ENCODE data around the gene ISG20.
A peak's percentile ranks its signal among the peaks of the same experiment; 100 is the strongest.
"Not testable (repeated sequence)": the region's sequence is repeated elsewhere in the genome, so short reads cannot be mapped to it uniquely, and the experiment has no call there.

Gene ISG20

GRCh38 chr15:88619796-88620195 lies 19.0 kb upstream of the ISG20 start:
- no peak for DNase-seq

- peak; percentile 97 for DNase-seq
Observed at GRCh38 chr15:88620995-88621772, 17.6 kb upstream of the ISG20 start, which contains the start of gene AEN. Gene AEN (plus strand): TSS chr15:88621340. CDS start chr15:88626210, 4,870 bp downstream.

- peak; percentile 35 for DNase-seq
Observed at GRCh38 chr15:88621789-88622604, 16.8 kb upstream of the ISG20 start.

- DNase-seq: no peak
Observed at GRCh38 chr15:88622605-88622975, 16.2 kb upstream of the ISG20 start.

GRCh38 chr15:88623061-88623460 lies 15.8 kb upstream of the ISG20 start:
- DNase-seq: peak; percentile 69

GRCh38 chr15:88623632-88624031 lies 15.2 kb upstream of the ISG20 start:
- no peak for DNase-seq

GRCh38 chr15:88624156-88624970 lies 14.5 kb upstream of the ISG20 start:
- DNase-seq: peak; percentile 55

- DNase-seq: no peak
Observed at GRCh38 chr15:88624971-88625490, 13.8 kb upstream of the ISG20 start.

- no peak for DNase-seq
Observed at GRCh38 chr15:88625943-88626741, 12.7 kb upstream of the ISG20 start.

- no peak for DNase-seq
Observed at GRCh38 chr15:88627463-88627862, 11.4 kb upstream of the ISG20 start.

- no peak for DNase-seq
Observed at GRCh38 chr15:88628018-88628654, 10.7 kb upstream of the ISG20 start.

GRCh38 chr15:88629071-88629470 lies 9.7 kb upstream of the ISG20 start:
- no peak for DNase-seq

GRCh38 chr15:88630141-88630721 lies 8.6 kb upstream of the ISG20 start:
- no peak for DNase-seq

GRCh38 chr15:88630798-88631463 lies 7.9 kb upstream of the ISG20 start:
- DNase-seq: no peak

- no peak for DNase-seq
Observed at GRCh38 chr15:88631464-88632028, 7.3 kb upstream of the ISG20 start.

- DNase-seq: not testable (repeated sequence)
Observed at GRCh38 chr15:88632797-88633196, 6.0 kb upstream of the ISG20 start.

- DNase-seq: no peak
Observed at GRCh38 chr15:88634449-88634848, 4.4 kb upstream of the ISG20 start.

GRCh38 chr15:88635318-88635717 lies 3.5 kb upstream of the ISG20 start:
- no peak for DNase-seq

GRCh38 chr15:88636050-88636449 lies 2.8 kb upstream of the ISG20 start:
- no peak for DNase-seq

GRCh38 chr15:88636654-88637053 lies 2.2 kb upstream of the ISG20 start:
- DNase-seq: no peak

All from fibroblast of upper back skin (primary cell).